Panc1 (cell line): ENCODE results near the gene PRR23B. TPM values are rescaled to one million over a fixed set of nuclear protein-coding genes. Genes with fewer than 3 reads are reported as not detected.
"Not testable (repeated sequence)": the region's sequence is repeated elsewhere in the genome, so short reads cannot be mapped to it uniquely, and the experiment has no call there.

Experiments used
- ATAC-seq: fragments of 200-7000 bp; cut with Tn5 transposase; 2 replicates; pipeline ENCODE4 v1.9.1; 2020; ENCODE audit warnings: mild to moderate bottlenecking, moderate library complexity
- BruUV-seq: library from RNA; stranded (reverse); fragments of 400-500 nt; replicated peaks from 2 replicates; lab custom pipeline; 2021; lab: Mats Ljungman, UMichigan
- CTCF ChIA-PET: fragments of 300-600 bp; sonication (Branson Sonifier 250); formaldehyde crosslinking; loops from one replicate; lab custom pipeline; 2022; ENCODE audit warnings: antibody characterized with exemption; lab: Charles Lee
- POLR2A ChIA-PET: fragments of 300-600 bp; sonication (Branson Sonifier 250); formaldehyde crosslinking; loops from one replicate; lab custom pipeline; 2022; ENCODE audit warnings: antibody characterized with exemption; lab: Charles Lee
- DNase-seq: peaks from one replicate; pipeline ENCODE4 v3.0.0-alpha.2; 2010; ENCODE audit warnings: low read depth, low spot score
- H3K27ac ChIP-seq: 2 replicates; pipeline ENCODE4 v1.5.1; 2011; ENCODE audit warnings: mild to moderate bottlenecking, low read length, inconsistent platforms
- H3K27me3 ChIP-seq: fragments of 200-500 bp; sonication (Bioruptor generic); 2 replicates; pipeline ENCODE4 v1.6.0; 2014; ENCODE audit warnings: low read length, inconsistent platforms; ENCODE audit not compliant: control insufficient read depth, insufficient read depth
- H3K36me3 ChIP-seq: fragments of 200-500 bp; sonication (Bioruptor generic); 2 replicates; pipeline ENCODE4 v1.5.1; 2014; ENCODE audit warnings: inconsistent platforms, mild to moderate bottlenecking, low read length, moderate library complexity; ENCODE audit not compliant: control insufficient read depth, insufficient read depth
- H3K4me1 ChIP-seq: 2 replicates; pipeline ENCODE4 v1.5.1; 2011; ENCODE audit warnings: inconsistent platforms, mild to moderate bottlenecking, low read length, moderate library complexity; ENCODE audit not compliant: control insufficient read depth, insufficient read depth
- H3K4me3 ChIP-seq, 2 experiments: 2 replicates each; pipeline ENCODE4 v1.5.1; 2011 to 2012; ENCODE audit warnings: low read depth in 2 of 2, low read length in 2 of 2, mild to moderate bottlenecking in 2 of 2, inconsistent platforms in 1 of 2, moderate library complexity in 1 of 2
- H3K9me3 ChIP-seq: fragments of 200-500 bp; sonication (Bioruptor generic); 2 replicates; pipeline ENCODE4 v1.5.1; 2014; ENCODE audit warnings: low read depth, mild to moderate bottlenecking, inconsistent platforms, low read length, moderate library complexity; ENCODE audit not compliant: control insufficient read depth, insufficient read depth
- CTCF ChIP-seq: fragments of 450-650 bp; IDR thresholded peaks from 2 replicates; pipeline ENCODE4 v1.5.1; 2017; ENCODE audit warnings: mild to moderate bottlenecking
- POLR2AphosphoS5 ChIP-seq: IDR thresholded peaks from 2 replicates; pipeline ENCODE4 v1.6.1; 2012; ENCODE audit warnings: mild to moderate bottlenecking, low read depth, low read length, moderate library complexity
- REST ChIP-seq, 2 experiments: IDR thresholded peaks; 2 replicates each; pipeline ENCODE4 v1.6.1; 2011 to 2012; ENCODE audit warnings: low read depth in 2 of 2, control low read depth in 1 of 2, low read length in 1 of 2, mild to moderate bottlenecking in 1 of 2, moderate library complexity in 1 of 2; ENCODE audit not compliant: insufficient read depth in 1 of 2
- SIN3A ChIP-seq: IDR thresholded peaks from 2 replicates; pipeline ENCODE4 v1.6.1; 2012; ENCODE audit warnings: low read depth, mild to moderate bottlenecking, low read length, moderate library complexity, borderline replicate concordance; ENCODE audit not compliant: insufficient read depth
- TCF7L2 ChIP-seq: IDR thresholded peaks from 2 replicates; pipeline ENCODE4 v1.6.1; 2011; ENCODE audit warnings: mild to moderate bottlenecking, low read depth, low read length, inconsistent platforms
- in situ Hi-C: cut with HindIII; loops from 2 replicates; pipeline ENCODE4 v1.10.0; 2016; ENCODE audit warnings: low sequenced_read_pairs, low pct_unique_long_range_greater_than_20kb
- intact Hi-C: fragments of 100-400 bp; cut with micrococcal nuclease; formaldehyde crosslinking; loops from one replicate; pipeline ENCODE4 v1.10.0; 2022; ENCODE audit not compliant: unreplicated experiment
- total RNA-seq: library from RNA; stranded (reverse); gene quantifications from one replicate; pipeline ENCODE4 v1.2.1, GENCODE V29; 2021; ENCODE audit not compliant: unreplicated experiment

The PRR23B gene
- total RNA-seq, 1 experiment from 2014 or later: not detected

GRCh38 chr3:139032326-139033002 is 11.7 kb upstream of the PRR23B start:
- Histone ChIP-seq H3K36me3 (no peaks in the 10 kb centered on the region), H3K9me3 (no peaks in the 10 kb centered on the region), H3K27me3 (no peaks in the 10 kb centered on the region; the same call in 1 of the 2 replicates), H3K27ac (no peak overlapping the region), H3K4me3 (no peak overlapping the region), H3K4me1 (no peaks in the 10 kb centered on the region)
- BruUV-seq: no TSS peak
- DNase-seq: no peak
- ATAC-seq: no peak
- intact Hi-C loops: no loop called here
- TF ChIP-seq POLR2AphosphoS5: no peak
- no peak for TF ChIP-seq CTCF
- no peak for TF ChIP-seq SIN3A
- no peak for TF ChIP-seq TCF7L2
- TF ChIP-seq REST (IDR thresholded peaks at IDR 0.05; ENCODE audit: insufficient read depth in 1 of 2, low read depth in 2 of 2, low read length in 1 of 2): no peak
- ChIA-PET POLR2A (no interaction called here), CTCF (no interaction called here)
- in situ Hi-C loops: no loop called here

- H3K27ac ChIP-seq, POLR2A ChIA-PET, in situ Hi-C loops, H3K4me1 ChIP-seq, H3K27me3 ChIP-seq, BruUV-seq, H3K36me3 ChIP-seq, intact Hi-C loops, CTCF ChIA-PET, H3K9me3 ChIP-seq, DNase-seq, ATAC-seq, H3K4me3 ChIP-seq: not testable (repeated sequence)
Observed at GRCh38 chr3:139030576-139030975, 9.8 kb upstream of the PRR23B start.

- no peak for DNase-seq
- ChIA-PET CTCF (no interaction called here), POLR2A (no interaction called here)
- intact Hi-C loops (no loop called here), in situ Hi-C loops (no loop called here)
- ATAC-seq: no peak
- TF ChIP-seq TCF7L2: no peak
- no peak for TF ChIP-seq POLR2AphosphoS5
- no peak for TF ChIP-seq SIN3A
- no peak for TF ChIP-seq REST (IDR thresholded peaks at IDR 0.05; ENCODE audit: insufficient read depth in 1 of 2, low read depth in 2 of 2, low read length in 1 of 2)
- TF ChIP-seq CTCF: no peak
- no peak overlapping the region for H3K4me3 ChIP-seq
- BruUV-seq: no TSS peak
- H3K27me3 ChIP-seq: no peaks in the 10 kb centered on the region; the same call in 1 of the 2 replicates
- H3K4me1 ChIP-seq: no peaks in the 10 kb centered on the region
- no peaks in the 10 kb centered on the region for H3K36me3 ChIP-seq
- no peak overlapping the region for H3K27ac ChIP-seq
- no peaks in the 10 kb centered on the region for H3K9me3 ChIP-seq
Observed at GRCh38 chr3:139024968-139025367, 4.2 kb upstream of the PRR23B start.
